SIG-M5 treated with dmso at 0.1 percent for 504 hours (cell line): ENCODE data around the gene TNF.

Source experiments
- DNase-seq: peaks from one replicate; lab custom pipeline; 2025; ENCODE audit not compliant: unreplicated experiment; lab: John Stamatoyannopoulos, UW

TNF gene

DNA sequence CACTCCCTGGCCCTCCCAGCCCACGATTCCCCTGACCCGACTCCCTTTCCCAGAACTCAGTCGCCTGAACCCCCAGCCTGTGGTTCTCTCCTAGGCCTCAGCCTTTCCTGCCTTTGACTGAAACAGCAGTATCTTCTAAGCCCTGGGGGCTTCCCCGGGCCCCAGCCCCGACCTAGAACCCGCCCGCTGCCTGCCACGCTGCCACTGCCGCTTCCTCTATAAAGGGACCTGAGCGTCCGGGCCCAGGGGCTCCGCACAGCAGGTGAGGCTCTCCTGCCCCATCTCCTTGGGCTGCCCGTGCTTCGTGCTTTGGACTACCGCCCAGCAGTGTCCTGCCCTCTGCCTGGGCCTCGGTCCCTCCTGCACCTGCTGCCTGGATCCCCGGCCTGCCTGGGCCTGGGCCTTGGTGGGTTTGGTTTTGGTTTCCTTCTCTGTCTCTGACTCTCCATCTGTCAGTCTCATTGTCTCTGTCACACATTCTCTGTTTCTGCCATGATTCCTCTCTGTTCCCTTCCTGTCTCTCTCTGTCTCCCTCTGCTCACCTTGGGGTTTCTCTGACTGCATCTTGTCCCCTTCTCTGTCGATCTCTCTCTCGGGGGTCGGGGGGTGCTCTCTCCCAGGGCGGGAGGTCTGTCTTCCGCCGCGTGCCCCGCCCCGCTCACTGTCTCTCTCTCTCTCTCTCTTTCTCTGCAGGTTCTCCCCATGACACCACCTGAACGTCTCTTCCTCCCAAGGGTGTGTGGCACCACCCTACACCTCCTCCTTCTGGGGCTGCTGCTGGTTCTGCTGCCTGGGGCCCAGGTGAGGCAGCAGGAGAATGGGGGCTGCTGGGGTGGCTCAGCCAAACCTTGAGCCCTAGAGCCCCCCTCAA, 3.1 kb upstream of the TNF start, which contains the start of gene LTA:
TSS of gene LTA (plus strand) at position 249 of the 871 bp plus-strand sequence. CDS start at position 703, 454 bp downstream.
- no peak for DNase-seq

DNA sequence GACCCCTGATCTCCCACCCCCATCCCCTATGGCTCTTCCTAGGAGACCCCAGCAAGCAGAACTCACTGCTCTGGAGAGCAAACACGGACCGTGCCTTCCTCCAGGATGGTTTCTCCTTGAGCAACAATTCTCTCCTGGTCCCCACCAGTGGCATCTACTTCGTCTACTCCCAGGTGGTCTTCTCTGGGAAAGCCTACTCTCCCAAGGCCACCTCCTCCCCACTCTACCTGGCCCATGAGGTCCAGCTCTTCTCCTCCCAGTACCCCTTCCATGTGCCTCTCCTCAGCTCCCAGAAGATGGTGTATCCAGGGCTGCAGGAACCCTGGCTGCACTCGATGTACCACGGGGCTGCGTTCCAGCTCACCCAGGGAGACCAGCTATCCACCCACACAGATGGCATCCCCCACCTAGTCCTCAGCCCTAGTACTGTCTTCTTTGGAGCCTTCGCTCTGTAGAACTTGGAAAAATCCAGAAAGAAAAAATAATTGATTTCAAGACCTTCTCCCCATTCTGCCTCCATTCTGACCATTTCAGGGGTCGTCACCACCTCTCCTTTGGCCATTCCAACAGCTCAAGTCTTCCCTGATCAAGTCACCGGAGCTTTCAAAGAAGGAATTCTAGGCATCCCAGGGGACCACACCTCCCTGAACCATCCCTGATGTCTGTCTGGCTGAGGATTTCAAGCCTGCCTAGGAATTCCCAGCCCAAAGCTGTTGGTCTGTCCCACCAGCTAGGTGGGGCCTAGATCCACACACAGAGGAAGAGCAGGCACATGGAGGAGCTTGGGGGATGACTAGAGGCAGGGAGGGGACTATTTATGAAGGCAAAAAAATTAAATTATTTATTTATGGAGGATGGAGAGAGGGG, 1.9 kb upstream of the TNF start:
- DNase-seq = no peak

- DNase-seq = no peak
Observed at GRCh38 chr6:31574106-31575061, 981 bp upstream of the TNF start.

DNA sequence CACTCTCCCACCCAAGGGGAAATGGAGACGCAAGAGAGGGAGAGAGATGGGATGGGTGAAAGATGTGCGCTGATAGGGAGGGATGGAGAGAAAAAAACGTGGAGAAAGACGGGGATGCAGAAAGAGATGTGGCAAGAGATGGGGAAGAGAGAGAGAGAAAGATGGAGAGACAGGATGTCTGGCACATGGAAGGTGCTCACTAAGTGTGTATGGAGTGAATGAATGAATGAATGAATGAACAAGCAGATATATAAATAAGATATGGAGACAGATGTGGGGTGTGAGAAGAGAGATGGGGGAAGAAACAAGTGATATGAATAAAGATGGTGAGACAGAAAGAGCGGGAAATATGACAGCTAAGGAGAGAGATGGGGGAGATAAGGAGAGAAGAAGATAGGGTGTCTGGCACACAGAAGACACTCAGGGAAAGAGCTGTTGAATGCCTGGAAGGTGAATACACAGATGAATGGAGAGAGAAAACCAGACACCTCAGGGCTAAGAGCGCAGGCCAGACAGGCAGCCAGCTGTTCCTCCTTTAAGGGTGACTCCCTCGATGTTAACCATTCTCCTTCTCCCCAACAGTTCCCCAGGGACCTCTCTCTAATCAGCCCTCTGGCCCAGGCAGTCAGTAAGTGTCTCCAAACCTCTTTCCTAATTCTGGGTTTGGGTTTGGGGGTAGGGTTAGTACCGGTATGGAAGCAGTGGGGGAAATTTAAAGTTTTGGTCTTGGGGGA, 754 bp downstream of the TNF start:
- DNase-seq = no peak

GRCh38 chr6:31576897-31577578, 1.7 kb downstream of the TNF start:
- DNase-seq = peak; percentile 41

- DNase-seq = no peak
Observed at GRCh38 chr6:31577579-31577966, 2.2 kb downstream of the TNF start.

DNA sequence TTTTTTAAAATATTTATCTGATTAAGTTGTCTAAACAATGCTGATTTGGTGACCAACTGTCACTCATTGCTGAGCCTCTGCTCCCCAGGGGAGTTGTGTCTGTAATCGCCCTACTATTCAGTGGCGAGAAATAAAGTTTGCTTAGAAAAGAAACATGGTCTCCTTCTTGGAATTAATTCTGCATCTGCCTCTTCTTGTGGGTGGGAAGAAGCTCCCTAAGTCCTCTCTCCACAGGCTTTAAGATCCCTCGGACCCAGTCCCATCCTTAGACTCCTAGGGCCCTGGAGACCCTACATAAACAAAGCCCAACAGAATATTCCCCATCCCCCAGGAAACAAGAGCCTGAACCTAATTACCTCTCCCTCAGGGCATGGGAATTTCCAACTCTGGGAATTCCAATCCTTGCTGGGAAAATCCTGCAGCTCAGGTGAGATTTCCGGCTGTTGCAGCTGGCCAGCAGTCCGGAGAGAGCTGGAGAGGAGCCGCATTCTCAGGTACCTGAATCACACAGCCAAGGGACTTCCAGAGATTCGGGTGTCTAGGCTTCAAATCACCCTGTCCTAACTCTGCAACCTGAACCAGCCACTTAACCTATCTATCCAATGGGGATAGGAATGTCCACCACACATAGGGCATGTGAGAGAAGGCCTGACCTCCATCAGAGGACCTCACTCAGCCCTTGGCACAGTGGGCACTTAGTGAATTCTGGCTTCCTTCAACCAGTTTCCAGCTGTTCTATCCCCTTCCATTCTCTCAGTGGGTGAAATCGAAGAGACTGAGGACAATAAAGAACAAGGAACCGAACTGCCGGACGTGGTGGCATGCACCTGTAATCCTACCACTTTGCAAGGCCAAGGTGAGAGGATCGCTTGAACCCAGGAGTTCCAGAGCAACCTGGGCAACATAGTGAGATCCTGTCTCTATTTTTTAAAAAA, 3.1 kb downstream of the TNF start:
- DNase-seq = no peak

DNA sequence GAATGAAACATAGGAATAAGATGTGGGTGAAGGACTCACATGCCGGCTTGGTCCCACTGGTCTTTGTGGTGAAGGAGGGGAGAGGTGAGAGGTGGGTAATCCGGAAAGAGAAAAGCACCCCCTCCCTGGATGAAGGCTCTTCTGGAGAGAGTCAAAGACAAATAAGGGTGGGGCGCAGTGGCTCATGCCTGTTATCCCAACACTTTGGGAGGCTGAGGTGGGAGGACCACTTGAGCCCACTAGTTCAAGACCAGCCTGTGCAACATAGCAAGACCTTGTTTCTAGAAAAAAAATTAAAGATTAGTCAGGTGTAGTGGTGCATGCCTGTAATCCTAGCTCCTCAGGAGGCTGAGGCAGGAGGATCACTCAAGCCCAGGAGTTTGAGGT, 3.7 kb downstream of the TNF start:
- no peak for DNase-seq

GRCh38 chr6:31579546-31580437, 4.4 kb downstream of the TNF start:
- DNase-seq = no peak

DNA sequence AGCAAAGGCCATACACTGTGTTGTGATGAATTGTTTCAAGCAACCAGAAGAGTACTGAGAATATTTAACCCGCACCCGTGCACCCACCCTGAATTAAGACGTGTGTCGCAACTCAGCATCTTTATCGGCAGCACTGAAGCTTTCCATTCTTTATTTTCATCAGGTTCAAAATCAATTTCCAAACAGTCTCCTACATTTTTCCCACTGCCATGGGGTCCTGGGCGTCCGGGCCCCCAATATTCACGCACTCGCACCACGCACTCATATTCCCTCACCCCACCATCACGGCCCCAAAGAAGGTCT, 5.0 kb downstream of the TNF start:
- DNase-seq = no peak

DNA sequence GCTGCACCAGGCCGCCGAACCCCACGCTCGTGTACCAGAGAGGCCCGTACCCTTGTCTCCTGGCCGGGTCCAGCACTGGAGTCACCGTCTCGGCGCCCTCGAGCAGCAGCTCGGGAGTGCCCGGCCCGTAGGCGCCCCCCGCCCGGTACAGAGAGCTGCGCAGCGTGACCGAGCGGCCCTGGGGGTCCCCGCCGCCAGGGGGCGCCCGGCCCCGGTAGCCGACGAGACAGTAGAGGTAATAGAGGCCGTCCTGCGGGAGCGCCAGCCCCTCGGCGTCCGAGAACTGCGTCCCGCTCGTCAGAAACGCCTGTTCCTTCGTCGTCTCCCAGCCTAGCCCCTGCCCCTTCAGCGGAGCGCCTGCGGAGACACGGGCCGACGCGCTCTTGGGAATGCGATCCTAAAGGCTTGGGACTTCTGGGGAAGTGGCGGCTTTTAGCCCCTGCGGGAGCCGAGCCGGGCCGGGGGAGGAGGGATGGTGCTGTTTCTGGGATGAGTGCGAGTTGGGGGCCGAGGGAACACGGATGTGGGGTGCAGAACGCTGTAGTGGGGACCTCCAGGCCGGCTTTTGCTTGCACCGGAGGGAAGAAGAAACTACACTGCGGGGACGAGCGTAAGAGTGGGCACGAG, 5.6 kb downstream of the TNF start:
- peak; percentile 77 for DNase-seq

- no peak for DNase-seq
Observed at GRCh38 chr6:31581434-31582229, 6.3 kb downstream of the TNF start.

DNA sequence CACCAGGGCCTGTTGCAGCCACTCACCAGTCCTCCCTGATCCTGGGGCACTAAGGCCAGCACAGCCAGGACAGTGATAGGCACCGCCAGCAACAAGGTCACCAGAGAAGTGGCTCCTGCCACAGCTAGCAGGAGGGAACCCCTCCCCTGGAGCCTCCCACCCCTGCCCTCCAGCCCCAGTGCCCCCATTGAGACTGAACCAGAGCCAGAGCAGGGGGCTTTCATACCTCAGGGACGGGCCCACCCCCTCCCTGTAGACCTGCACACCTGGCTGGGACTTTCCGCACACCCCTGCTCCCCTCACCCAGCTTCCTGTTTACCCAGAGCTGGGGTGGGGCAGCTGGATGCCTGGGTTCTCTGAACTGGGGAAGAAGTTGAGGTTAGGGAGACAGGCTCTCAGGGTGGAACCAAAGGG, 6.9 kb downstream of the TNF start, which contains the start of gene LTB:
TSS of gene LTB (minus strand) at position 195 of the 414 bp plus-strand sequence. CDS start at position 188, 7 bp downstream.
- no peak for DNase-seq

- peak; percentile 73 for DNase-seq
Observed at GRCh38 chr6:31585491-31585890, 10.1 kb downstream of the TNF start.

GRCh38 chr6:31586008-31586407, 10.6 kb downstream of the TNF start, which contains the start of gene LST1:
Gene LST1 (plus strand): TSS chr6:31586277. CDS start chr6:31587300, 1,023 bp downstream.
- DNase-seq = peak; percentile 97

DNA sequence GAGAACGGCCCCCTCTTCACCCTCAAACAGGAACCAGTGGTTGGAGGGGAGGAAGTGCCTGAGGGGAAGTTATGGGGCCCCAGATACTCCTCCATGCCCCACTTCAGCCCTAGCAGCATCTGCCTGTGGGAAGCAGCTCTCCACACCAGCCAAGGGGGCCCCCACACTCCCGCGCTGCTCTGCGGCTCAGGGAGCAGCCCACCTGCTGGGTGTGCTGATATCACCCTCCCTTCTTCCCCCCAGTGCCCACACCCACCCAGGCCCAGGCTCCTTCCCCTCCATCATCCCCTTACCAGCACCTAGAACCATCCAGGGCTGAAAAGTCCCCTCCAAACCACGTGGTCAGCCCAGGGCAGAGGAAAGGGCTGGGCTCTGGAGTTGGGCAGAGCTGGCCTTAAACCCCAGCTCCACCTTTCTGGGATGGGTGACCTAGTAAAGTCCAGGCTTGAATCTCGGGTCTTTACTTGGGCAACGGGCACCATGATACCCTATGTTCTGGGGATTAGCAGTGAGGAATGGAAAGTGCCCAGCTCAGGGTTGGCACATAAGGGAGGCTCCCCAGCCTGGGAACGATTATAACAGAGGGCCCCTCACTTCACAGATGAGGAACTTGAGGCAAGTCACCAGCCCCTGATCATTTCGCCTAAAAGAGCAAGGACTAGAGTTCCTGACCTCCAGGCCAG, 11.4 kb downstream of the TNF start:
- peak; percentile 96 for DNase-seq
